Left ventricle myocardium inferior (tissue), 1 donor: Measurements from ENCODE around the gene THSD4. TPM values are rescaled to one million over a fixed set of nuclear protein-coding genes. Genes with fewer than 3 reads are reported as not detected.
A peak's percentile ranks its signal among the peaks of the same experiment; 100 is the strongest.

Experiments
- DNase-seq: peaks from one replicate; pipeline ENCODE4 v3.0.0-alpha.2; 2020
- H3K27ac ChIP-seq: fragments of 200-600 bp; replicated peaks from 2 replicates; pipeline ENCODE4 v1.8.0; 2021
- H3K27me3 ChIP-seq: fragments of 200-600 bp; 2 replicates; pipeline ENCODE4 v1.8.0; 2021; ENCODE audit warnings: low read depth
- H3K36me3 ChIP-seq: fragments of 200-600 bp; 2 replicates; pipeline ENCODE4 v1.8.0; 2021
- H3K4me1 ChIP-seq: fragments of 200-600 bp; 2 replicates; pipeline ENCODE4 v1.8.0; 2021
- H3K4me3 ChIP-seq: fragments of 200-600 bp; 2 replicates; pipeline ENCODE4 v1.8.0; 2021; ENCODE audit warnings: mild to moderate bottlenecking, moderate library complexity
- H3K9me3 ChIP-seq: fragments of 200-600 bp; replicated peaks from 2 replicates; pipeline ENCODE4 v1.8.0; 2021
- CTCF ChIP-seq: fragments of 200-600 bp; IDR thresholded peaks from 2 replicates; pipeline ENCODE4 v1.8.0; 2021; ENCODE audit warnings: antibody characterized with exemption, mild to moderate bottlenecking, borderline replicate concordance
- intact Hi-C: fragments of 100-400 bp; cut with micrococcal nuclease; formaldehyde crosslinking; loops from one replicate; pipeline ENCODE4 v1.11.0; 2022
- total RNA-seq: library from RNA; stranded (reverse); fragmentation: NEBNext Ultra II Directional; extraction: Animal tissue kit (Norgen Biotek cat#: 25700); gene quantifications from one replicate; pipeline ENCODE4 v1.2.1, GENCODE V29; 2021
- donor health status: DM: no; HTN: yes; CAD: no; lungs with severe emphysema.

Gene THSD4
- total RNA-seq, 1 donor from 2014 or later, result 95.8 TPM

DNA sequence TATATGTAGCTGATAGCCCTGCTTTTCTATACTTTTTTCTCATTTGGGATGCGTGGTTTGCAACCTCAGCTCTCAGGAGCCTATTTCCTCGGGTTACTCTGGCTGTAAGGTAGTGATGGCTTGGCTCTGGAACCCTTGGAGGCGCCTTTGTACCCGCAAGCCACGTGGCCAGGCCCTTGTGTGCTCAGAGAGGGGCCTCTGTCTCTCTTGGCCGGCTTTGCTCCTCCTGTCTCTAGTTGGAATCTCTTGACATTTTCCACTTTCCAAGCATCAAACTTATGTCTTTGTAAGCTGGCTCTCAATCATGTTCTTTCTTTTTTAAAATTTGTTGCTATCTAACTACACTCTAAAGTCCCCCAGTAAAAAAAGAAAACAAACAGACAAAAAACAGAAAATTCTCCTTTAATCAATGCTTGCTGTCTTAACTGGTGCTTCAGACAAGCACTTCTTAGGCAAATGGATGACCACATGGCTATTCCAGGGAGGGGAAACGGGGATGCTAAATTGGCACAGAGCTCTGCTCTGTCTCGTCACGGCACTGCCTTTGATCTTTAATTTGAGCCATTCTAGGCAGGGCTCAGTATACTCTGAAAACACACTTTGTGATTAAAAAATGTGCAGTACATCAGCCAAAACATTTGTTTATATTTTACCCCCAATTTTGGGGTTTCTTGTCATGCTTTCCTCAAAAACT, 514.7 kb downstream of the THSD4 start:
- no peak overlapping the region for H3K4me3 ChIP-seq
- H3K27ac ChIP-seq, result no peak overlapping the region
- intact Hi-C loops, result no loop called here
- no peak for TF ChIP-seq CTCF
- H3K27me3 ChIP-seq, result no peaks in the 10 kb centered on the region
- H3K9me3 ChIP-seq, result no peaks in the 10 kb centered on the region
- H3K36me3 ChIP-seq, result no peaks in the 10 kb centered on the region
- no peak for DNase-seq
- H3K4me1 ChIP-seq, result peaks cover 44% of the 10 kb centered on the region

- intact Hi-C loops, result no loop called here
- H3K27ac ChIP-seq, result no peak overlapping the region
- no peaks in the 10 kb centered on the region for H3K9me3 ChIP-seq
Observed at GRCh38 chr15:71630475-71630809, 515.2 kb downstream of the THSD4 start.

DNA sequence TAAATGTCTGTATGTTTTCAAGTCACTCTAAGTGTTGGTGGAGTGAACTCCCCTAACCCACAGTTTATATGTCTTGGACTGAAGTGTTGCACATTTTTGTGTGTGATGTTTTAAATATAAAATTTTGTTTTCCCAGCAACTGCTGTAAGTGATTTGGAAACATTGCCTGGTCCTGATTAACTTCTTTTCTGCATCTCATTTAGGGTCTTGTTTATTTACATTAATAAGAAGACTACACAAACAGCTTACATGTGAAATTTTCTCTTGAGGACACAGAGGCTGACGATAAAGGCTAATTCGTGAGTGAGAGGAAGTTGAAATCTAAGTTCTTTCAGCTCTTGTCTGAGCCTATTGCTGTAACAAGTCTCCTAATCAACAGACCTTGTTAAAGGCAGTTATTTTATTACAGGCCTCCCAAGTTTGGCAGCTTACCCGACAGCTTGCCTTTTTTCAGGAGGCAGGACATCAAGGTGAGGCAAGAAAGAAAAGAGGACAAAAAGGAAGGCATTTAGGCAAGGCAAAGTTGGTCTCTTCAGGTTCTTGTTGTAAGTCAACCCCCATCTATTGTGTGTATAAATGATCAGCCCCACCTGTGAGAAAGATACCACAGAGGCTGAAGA, 517.4 kb downstream of the THSD4 start:
- no peak for DNase-seq
- H3K27me3 ChIP-seq, result no peaks in the 10 kb centered on the region
- intact Hi-C loops, result no loop called here

More at GRCh38 chr15:71630475-71630809, 515.2 kb downstream of the THSD4 start:
- no peaks in the 10 kb centered on the region for H3K36me3 ChIP-seq
- no peaks in the 10 kb centered on the region for H3K27me3 ChIP-seq
- DNase-seq, result no peak
- TF ChIP-seq CTCF, result no peak
- no peak overlapping the region for H3K4me3 ChIP-seq
- H3K4me1 ChIP-seq, result peaks cover 46% of the 10 kb centered on the region

DNA sequence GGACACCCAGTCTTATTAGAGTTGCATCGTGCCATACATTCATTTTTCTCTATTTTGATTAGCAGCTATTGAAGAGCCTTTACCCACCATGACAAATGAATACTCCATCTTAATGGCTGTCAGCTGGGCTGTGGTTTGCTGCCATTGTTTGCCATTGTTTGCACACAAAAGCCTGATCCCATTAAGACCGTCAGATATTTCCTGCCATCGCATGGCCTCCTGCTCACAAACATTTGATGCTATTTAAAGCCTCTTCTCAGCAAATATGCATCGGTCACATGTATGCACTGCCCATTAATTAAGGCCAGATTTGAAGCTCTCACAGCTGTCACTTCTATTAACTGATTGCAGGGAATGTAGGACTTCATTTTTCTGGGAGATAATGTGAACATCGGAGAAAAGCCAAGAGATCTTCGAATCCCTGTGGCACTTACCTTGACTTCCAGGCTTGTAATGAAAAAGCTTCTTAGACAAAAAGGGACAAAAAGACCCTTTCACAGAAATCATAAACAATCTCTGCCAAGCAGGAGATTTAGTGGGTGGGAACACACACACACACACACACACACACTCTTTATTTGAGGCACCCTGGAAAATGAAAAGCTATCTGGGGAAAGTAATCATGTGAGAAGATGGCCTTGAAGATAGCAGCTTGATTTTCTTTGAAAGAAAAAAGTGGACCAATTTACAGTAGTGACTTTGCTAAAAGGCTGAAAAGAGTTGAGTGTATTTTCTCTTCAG, 519.7 kb downstream of the THSD4 start:
- H3K36me3 ChIP-seq, result no peaks in the 10 kb centered on the region
- H3K4me3 ChIP-seq, result no peak overlapping the region
- intact Hi-C loops, result no loop called here
- DNase-seq, result no peak
- no peaks in the 10 kb centered on the region for H3K9me3 ChIP-seq
- H3K27me3 ChIP-seq, result no peaks in the 10 kb centered on the region
- H3K4me1 ChIP-seq, result peaks cover 27% of the 10 kb centered on the region
- no peak for TF ChIP-seq CTCF
- peak overlapping the region; percentile 35 for H3K27ac ChIP-seq

More for the DNA sequence above, 517.4 kb downstream of the THSD4 start:
- peak overlapping the region; percentile 60 for H3K27ac ChIP-seq
- H3K4me1 ChIP-seq, result peaks cover 43% of the 10 kb centered on the region
- TF ChIP-seq CTCF, result no peak
- no peak overlapping the region for H3K4me3 ChIP-seq
- no peaks in the 10 kb centered on the region for H3K36me3 ChIP-seq
- H3K9me3 ChIP-seq, result no peaks in the 10 kb centered on the region

DNA sequence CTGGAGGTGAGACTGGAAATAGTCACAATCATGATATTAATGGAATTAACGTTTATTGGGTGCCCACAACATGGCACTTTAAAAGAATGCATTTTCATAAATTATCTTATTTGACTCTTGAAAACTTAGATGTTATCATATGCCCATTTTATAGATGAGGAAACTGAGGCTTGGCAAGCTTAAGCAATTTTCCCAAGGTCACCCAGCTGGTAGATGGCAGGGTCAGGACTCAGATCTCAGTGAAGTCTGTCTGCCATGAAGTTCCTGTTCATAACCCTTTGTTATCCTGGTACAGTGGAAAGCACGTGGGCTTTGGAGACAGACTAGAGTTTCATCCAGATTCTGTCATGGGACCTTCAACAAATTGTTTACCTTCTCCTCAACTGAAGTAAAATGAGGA, 520.5 kb downstream of the THSD4 start:
- Histone ChIP-seq H3K4me1 (peaks cover 23% of the 10 kb centered on the region), H3K27me3 (no peaks in the 10 kb centered on the region), H3K9me3 (no peaks in the 10 kb centered on the region), H3K4me3 (no peak overlapping the region), H3K27ac (no peak overlapping the region), H3K36me3 (no peaks in the 10 kb centered on the region)
- DNase-seq, result no peak
- no peak for TF ChIP-seq CTCF
- intact Hi-C loops, result no loop called here
